HG02588 (cell line): ENCODE measurements around the gene DDR2.

Source experiments
- ATAC-seq: cut with Tn5 transposase; IDR thresholded peaks from one replicate; pipeline ENCODE4 v1.9.1; 2021; ENCODE audit warnings: mild to moderate bottlenecking, moderate library complexity; ENCODE audit not compliant: unreplicated experiment

DDR2 gene

GRCh38 chr1:162694911-162695310 is 62.6 kb downstream of the DDR2 start:
- ATAC-seq, result no peak

DNA sequence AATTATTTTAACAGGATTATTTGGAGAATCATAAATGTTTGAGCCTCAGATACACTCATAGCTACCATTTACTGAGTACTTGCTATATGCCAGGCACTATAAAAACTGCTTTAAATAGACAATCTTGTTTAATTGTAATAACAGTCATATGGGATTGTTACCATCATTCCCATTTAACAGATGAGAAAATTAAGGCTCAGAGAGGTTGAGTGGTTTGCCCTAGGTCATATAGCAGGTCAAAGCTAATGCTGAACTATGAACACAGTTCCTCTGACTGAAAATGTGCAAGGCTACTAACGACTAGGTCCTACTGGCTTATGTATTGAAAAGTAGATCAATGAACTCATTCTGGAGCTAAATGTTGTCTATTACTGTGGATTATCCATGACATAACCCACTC is 63.4 kb downstream of the DDR2 start:
- ATAC-seq, result no peak

DNA sequence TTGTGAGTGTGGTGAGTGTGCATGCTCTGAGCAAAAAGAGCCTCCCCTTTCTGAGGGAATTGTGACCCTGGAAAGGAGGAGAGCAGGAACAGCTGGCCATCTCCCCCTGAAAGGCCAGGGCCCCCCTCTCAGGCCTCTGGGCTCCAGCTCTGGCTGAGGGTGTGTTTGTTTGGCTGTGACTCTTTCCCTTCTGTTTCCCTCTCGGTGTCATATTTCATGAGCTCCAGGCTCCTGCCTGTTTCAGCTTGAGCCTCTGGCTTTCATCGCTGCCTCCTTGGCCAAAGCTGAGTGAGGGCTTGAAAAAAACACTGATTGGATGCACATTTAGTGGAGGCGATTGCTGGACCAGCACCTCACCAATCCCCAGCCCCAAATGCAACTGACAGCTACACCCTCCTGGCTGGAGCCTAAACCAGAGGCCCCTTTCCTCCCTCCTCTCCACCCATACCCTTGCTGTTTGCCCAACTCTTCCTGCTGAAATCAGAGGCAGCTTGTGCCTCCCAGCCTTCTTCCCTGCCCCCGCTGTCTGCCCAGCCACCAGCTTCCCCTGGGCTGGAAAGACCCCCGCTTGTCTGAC is 64.1 kb downstream of the DDR2 start:
- no peak for ATAC-seq

DNA sequence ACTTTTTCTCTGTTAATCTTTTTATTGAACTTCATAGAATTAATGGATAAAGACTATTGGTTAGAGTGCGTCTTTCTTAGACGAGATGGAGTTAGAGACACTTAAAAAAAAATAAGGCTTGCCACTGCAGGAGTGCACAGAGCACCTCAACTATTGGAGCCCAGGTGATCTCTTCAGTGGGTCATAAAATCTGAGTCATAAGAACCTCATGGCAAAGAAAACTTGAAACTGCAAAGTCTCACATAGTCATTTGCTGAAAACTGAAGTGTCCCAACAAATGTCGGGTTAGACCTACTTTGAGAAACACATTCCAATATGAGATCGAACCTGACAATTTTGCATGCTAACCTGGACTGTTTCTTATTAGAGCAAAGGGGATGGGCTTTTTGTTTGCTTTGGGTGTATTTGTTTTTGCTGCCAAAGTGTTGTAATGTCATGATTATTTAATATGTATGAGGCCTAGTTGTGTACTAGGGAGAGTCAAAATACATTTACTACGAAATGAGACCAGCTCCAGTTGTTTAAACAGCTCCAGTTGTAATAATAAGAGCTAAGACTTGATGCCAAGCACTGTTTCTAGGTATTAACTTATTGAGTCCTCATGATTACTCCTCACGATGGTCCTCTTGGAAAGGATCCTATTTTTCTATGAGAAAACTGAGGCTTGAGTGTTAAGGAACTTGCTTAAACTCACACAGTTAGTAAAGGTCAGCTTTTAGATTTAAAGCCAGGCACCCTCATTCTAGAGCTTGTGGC is 65.1 kb downstream of the DDR2 start:
- no peak for ATAC-seq

DNA sequence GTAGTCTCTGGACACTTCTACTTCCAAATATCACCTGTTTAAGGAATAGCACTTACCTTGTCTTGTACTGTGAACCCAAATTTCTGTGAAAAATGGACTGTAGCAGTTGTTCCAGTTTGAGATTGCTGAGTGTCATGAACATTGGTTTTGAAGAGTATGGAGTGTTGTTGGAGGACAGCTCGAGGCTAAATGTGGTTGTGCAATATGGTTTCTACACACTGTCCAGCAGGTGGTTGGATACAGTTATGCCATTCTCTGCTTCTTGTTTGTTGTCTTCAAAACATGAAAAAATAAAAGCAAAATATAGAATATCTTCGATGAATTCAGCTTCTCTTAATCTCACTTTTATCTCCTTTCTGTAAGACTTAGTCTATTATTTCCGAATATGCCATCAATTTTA is 67.1 kb downstream of the DDR2 start:
- ATAC-seq, result no peak

DNA sequence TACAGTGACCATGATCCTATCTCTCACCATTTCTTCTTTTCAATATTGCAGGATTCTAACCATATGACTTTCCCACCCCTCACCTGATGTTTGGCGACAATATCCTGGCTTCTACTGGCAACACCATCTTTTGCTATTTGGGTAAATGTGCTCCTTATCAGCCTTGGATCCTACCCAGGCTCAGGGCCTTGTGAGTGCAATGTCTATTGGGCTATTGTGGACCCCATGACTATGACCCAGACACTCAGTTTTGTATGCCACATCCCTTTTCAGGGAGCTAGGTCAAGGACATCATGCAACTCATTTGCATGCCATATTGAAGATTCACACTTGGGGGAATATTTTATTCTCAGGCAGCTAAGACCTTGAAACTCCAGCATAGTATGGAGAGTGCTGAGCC is 67.9 kb downstream of the DDR2 start:
- ATAC-seq, result no peak

DNA sequence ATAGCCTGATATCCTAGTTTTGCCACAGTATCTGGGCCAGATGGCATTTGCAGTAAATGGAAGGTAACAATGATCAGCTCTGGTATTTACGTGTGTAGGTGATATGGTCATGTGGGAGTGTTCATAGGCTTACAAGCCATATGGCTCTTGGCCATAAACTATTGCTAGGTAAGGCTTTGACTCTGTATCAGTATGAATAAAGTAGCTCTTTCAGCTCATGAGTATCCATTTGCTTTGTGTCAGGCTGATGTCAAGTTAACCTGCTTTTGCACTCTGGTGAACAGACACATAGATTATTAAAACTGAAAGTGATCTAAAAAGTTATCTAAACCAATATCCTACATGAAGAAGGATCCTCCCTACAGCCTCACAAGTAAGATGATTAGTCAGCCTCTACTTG is 69.0 kb downstream of the DDR2 start:
- ATAC-seq, result no peak

DNA sequence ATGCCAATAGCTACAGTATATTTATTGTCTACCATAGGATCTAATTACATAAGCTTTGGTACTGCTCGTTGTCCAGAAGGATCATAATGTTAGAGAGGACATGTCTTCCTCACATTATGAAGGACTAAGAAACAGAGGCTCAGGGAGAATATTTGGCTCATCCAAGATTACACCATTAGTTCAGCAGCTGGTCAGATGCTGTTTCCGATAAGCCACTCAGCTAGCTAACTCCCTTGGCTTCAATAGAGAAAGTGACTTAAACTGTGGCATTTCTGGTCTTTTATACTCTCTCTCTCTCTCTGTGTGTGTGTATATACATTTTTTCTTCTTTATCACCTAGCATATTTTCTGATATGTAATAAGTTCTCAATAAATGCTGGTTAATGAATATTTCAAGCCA is 70.4 kb downstream of the DDR2 start:
- no peak for ATAC-seq

DNA sequence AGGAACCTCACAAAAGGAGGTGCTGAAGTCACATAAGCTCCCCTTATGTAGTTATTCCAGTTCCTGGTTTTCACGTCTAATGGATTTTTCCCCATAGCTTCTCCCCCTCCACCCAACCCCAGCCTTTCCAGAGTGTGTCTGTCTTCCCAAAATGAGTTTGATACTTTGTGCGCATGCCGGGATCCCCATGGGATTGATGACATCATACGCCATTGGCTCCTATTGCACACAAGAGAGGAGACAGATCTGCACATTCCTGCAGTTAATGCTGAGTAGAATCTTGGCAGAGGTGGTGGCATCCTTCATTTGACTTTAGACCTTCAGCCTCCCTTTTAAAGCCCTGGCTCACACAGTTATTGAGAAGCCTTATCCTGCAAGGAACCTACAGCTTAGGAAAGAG is 71.4 kb downstream of the DDR2 start:
- no peak for ATAC-seq

DNA sequence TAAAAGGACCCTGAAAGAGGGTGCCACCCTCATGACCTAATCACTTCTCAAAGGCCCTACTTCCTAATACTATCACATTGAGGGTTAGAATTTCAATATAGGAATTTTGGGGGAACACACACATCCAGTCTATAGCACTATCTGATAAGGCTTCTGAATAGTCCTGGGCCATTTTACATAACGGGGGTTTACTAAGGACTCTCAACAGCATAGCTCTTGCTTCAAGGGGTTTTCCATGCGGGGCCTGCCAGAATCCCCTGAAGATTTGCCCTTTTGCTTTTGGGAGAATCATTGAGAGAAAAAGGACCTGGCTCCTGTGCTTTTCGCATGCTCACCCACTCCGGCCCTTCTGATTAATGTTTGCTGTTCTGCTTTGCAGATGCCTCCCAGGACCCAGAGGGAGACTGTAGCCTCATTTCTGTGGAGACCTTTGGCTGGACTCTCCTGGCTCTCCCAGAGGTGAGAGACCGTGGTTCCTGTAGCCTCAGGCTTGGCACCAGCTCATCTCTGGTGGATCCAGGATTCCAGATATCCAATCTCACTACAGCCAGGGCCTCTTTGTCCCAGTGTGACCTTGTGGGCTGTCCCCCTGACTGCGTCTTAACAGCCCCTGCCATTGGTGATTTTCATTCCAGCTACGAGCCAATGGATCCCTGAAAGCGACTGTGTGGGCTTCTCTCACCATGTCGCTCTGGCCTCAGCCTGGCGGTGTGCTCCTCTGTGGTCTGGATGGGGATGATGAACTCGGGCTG is 72.6 kb downstream of the DDR2 start:
- peak; percentile 52 for ATAC-seq

GRCh38 chr1:162706003-162706402 is 73.7 kb downstream of the DDR2 start:
- no peak for ATAC-seq

DNA sequence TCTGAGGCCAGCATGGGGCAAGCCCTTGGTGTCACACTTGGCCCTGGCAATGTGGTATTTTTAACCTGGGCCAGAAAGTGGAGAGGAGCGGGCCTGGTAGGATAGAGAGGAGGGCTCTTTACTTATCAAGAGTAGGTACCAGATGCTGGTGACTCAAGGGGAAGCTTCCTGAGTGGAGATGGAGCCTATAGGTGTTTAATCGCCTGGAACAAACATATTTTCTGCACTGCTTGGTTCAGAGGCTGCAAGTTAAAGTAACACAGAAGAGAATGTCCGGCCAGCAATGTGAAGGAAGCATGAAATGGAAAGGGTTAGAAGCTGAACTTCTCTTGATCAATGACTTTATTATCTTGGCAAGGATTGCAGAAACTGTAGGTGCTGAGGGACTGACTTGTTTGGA is 74.3 kb downstream of the DDR2 start:
- ATAC-seq, result no peak

DNA sequence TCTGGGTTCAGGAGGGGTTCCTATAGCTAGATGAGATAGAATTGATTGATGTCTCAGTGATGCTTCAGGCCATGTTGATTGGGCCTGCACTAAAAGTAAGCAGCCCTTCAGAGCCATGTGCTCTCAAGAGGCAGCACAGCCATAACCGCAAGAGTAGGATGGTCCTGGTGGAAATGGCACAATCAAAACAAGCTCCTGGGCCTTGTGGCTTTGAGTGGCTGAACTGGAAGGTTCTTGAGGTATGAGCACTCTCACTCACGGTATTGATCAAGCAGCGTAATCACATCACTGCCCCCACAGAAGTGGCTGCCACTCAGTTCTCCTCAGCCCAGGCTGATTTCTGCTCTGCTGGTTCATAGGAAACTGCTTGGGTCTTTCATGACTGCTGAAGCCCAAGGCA is 76.0 kb downstream of the DDR2 start:
- no peak for ATAC-seq

DNA sequence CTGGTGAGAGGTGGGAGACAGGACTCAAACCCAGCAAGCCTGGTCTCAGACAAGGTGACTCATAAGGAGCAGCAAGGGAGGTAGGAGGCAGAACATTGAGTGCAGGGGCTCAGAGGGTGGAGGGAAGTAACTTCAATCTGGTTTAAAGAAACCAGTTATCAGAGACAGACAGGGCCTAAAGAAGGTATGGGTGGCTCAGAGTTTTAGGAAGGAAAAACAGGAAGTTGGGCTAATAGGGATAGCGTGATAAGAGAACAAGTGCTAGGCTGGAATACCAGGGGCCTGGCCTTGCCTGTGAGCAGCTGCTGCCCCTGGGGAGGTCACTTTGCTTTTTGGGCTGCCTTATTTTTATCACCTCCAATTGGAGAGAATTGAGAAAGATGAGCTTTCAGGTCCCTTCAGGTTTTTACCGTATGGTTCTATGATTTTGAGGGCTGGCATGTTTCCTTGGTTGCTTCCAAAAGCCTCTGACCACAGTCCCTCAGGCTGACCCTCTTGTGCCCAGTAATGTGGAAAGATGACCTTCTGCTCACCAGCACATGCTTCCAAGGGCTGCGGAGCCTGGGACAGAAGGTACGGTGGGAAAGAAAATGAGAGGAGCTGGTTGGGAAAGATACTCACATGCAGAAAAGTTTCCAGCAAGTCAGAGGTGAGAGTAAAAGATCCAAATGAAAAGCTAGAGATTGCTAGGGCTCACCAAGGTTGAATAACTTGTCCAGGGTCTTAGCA is 77.0 kb downstream of the DDR2 start:
- no peak for ATAC-seq

- ATAC-seq, result no peak
Measured at GRCh38 chr1:162709870-162710269, 77.6 kb downstream of the DDR2 start.

DNA sequence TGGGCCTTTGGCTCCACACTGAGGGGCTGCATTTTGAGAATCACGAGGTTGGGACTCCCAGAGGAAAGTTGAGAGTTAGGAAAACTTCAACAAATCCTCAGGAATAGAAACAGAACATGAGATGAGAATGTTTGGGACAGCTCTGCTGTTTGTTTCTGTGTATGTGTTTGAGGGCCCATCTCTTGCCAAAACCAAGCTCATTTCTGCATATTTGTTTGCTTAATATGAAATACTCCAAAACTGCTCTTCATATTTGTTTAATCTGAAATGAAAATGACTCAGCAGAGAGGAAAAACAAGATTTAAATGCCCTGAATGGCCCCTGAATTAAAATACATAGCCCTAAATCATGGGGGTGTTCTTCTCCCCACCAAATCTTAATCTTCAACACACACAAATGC is 78.1 kb downstream of the DDR2 start:
- ATAC-seq, result no peak

- ATAC-seq, result no peak
Measured at GRCh38 chr1:162710780-162711465, 78.7 kb downstream of the DDR2 start.

- ATAC-seq, result no peak
Measured at GRCh38 chr1:162712317-162713029, 80.2 kb downstream of the DDR2 start.

DNA sequence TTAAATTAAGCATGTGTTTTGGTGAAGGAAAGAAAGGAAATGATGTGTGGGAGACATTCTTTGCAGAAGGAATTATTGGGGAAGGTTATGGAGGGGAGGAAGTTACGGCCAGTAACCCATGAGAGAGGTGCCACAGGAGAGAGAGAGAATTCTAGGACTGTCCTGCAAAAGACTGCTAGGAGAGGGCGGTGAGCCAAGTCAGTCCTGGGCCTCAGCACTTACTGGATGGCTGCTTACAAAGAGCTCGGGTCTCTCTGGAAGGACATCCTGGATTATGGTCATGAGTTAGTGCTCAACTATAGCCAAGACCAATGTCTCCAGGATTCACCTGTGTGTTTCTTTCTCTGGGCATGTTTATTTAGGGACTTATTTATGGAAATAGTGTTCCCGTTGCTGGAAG is 83.9 kb downstream of the DDR2 start:
- ATAC-seq, result no peak

DNA sequence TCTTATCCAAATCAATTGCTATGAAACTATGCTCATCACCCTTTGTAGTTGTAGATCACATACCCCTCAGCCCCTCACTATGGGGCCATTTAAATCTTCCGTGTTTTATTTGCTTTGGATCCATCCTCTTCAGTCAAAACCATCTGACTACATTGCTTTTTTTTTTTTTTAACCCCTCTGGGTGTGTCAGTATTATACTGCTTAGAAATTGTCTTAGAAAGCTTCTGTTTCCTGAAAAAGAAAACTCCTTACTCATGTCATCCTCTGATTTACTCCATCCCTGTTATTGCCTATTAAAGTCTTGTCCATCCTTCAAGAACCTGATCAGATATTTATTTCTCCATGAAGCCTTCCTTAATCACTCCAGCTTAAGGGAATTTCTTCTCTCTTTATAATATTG is 84.3 kb downstream of the DDR2 start:
- ATAC-seq, result no peak
